ENCODE measurements around the gene ZNF225. TPM values are rescaled to one million over a fixed set of nuclear protein-coding genes. Genes with fewer than 3 reads are reported as not detected.

ZNF225 gene
- polyA plus RNA-seq, 1 experiment, result 5.1 TPM

DNA sequence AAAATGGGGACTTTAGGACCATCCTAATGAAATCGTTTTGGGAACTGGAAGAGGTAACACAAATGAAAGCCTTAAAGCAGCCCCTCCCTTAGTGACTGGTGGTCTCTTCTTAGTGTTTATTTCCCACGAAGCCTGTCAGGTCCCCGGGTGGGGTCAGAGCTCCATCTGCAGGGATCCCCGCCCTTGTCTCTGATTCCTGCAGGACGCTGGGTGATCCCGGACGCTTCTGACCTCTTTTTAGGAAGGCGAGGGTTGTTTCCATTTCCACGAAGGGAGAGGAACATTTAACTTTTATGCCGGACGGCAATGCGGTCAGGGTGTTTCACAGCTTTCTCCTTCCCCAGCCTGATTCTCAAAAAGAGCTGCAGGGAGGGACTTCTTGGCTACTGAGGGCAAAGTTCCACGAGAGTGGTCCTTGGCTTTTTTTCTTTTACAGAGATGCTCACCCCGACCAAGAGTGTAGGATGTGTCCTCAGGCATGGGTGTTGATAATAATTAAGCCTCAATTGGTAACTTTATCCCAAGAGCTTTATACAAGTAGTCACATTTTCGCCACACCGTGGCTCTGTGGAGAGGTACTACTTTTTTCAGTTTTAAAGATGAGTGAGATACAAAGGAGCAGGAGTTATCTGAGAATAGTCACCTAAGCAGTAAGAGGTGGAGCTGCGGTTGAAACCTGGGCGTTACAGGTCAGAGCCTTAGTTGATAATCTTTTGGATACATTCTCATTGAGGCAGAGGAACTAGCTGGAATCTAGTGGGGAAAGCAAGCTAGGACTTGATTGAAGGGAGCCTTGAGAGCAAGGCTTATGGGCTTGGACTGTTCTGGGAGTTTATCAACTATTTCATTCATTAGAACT is 40.4 kb upstream of the ZNF225 start:
- ChIA-PET POLR2A (interaction anchor here (0.7 kb wide), 1 partner anchor 47 kb away, joined by 3 read pairs; no protein-coding TSS in a partner anchor), CTCF (interaction anchor here (0.9 kb wide), 1 partner anchor 10 kb away, joined by 3 read pairs; no protein-coding TSS in a partner anchor)

DNA sequence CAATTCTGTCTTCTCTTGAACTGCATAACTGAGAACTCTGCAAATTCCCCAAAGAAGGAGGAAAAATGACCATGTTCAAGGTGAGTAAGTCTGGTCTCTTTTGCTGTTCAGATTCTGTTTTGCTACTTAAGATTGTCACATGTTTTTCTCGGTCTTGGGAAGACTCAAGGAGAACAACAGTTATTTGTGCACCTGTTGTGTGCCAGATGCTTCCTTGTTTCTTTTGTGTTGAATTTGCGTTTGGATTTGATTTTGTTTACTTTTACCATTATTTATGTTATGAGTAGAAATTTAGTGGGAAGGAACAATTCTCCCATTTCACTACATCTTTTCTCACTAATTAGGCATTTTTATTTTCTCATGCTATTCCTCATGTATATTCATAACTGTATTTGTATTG is 36.9 kb upstream of the ZNF225 start:
- ChIA-PET CTCF (no interaction called here), POLR2A (no interaction called here)
- no peak overlapping the region for H3K27ac ChIP-seq (ENCODE audit: low read depth, low read length)
- TF ChIP-seq, protein P1, sequence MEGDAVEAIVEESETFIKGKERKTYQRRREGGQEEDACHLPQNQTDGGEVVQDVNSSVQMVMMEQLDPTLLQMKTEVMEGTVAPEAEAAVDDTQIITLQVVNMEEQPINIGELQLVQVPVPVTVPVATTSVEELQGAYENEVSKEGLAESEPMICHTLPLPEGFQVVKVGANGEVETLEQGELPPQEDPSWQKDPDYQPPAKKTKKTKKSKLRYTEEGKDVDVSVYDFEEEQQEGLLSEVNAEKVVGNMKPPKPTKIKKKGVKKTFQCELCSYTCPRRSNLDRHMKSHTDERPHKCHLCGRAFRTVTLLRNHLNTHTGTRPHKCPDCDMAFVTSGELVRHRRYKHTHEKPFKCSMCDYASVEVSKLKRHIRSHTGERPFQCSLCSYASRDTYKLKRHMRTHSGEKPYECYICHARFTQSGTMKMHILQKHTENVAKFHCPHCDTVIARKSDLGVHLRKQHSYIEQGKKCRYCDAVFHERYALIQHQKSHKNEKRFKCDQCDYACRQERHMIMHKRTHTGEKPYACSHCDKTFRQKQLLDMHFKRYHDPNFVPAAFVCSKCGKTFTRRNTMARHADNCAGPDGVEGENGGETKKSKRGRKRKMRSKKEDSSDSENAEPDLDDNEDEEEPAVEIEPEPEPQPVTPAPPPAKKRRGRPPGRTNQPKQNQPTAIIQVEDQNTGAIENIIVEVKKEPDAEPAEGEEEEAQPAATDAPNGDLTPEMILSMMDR (IDR thresholded peaks at IDR 0.05; ENCODE audit: low read depth, low read length), result no peak
- no peak for DNase-seq (ENCODE audit: low read depth, low spot score)
- no peaks in the 10 kb centered on the region for H3K27me3 ChIP-seq (ENCODE audit: control insufficient read depth, insufficient read depth, low read length)
- H3K4me3 ChIP-seq (ENCODE audit: low read depth, low read length), result no peak overlapping the region
- H3K9me3 ChIP-seq (ENCODE audit: control insufficient read depth, insufficient read depth, low read length), result no peaks in the 10 kb centered on the region; the same call in 1 of the 2 replicates

More for the DNA sequence above, 40.4 kb upstream of the ZNF225 start:
- TF ChIP-seq, protein P1 (IDR thresholded peaks at IDR 0.05; ENCODE audit: low read depth, low read length), result no peak
- Histone ChIP-seq H3K9me3 (ENCODE audit: control insufficient read depth, insufficient read depth, low read length) (peaks cover 4% of the 10 kb centered on the region; the same call in 1 of the 2 replicates), H3K4me3 (ENCODE audit: low read depth, low read length) (peak overlapping the region; percentile 90), H3K27me3 (ENCODE audit: control insufficient read depth, insufficient read depth, low read length) (no peaks in the 10 kb centered on the region), H3K27ac (ENCODE audit: low read depth, low read length) (no peak overlapping the region)
- no peak for DNase-seq (ENCODE audit: low read depth, low spot score)

GRCh38 chr19:44092108-44092507 is 21.1 kb upstream of the ZNF225 start:
- Histone ChIP-seq H3K9me3 (ENCODE audit: control insufficient read depth, insufficient read depth, low read length) (no peaks in the 10 kb centered on the region; the same call in 1 of the 2 replicates), H3K27ac (ENCODE audit: low read depth, low read length) (no peak overlapping the region), H3K27me3 (ENCODE audit: control insufficient read depth, insufficient read depth, low read length) (no peaks in the 10 kb centered on the region), H3K4me3 (ENCODE audit: low read depth, low read length) (no peak overlapping the region)
- TF ChIP-seq, protein P1 (IDR thresholded peaks at IDR 0.05; ENCODE audit: low read depth, low read length), result no peak
- CTCF ChIA-PET, result no interaction called here
- POLR2A ChIA-PET, result no interaction called here
- no peak for DNase-seq (ENCODE audit: low read depth, low spot score)

DNA sequence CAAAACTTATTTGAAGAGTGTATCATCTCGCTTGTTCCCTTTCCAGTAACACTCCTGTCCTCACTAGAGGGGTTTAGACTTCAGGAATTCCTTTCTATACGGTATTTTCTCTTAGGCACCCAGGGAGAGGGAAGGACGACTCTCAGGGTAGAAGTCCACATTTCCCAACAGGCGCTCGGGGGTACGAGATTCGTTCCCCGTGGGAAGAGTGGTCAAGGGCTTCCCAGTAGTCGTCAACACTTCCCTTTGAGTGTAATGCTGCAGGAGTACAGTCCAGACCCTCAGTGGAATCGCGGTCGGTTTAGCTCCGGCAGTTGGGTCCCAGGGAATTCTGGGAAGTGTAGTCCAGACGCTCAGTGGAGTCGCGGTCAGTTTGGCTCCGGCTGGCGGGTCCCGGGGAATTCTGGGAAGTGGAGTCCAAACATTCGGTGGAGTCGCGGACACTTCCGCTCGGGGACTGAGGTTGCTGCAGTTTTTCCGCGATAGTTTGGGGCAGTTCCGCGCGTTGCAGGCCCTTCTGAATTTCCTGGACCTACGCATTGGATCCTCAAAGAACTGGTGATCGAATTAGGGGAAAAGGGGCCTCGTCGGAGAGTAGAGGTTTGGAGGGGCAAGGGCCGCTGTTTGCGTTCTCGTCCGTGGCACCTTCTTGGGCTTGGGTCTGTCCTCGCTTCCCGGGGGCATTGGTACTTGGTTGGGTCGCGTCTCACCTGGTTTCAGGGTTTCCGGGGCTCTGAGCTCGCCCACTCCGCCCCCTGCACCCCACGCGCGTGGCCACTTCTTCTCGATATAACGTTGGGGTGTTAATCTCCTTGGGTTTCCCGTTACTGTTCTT is 19.1 kb upstream of the ZNF225 start, which contains the start of gene ZNF224:
Gene ZNF224 (plus strand): TSS at position 431 of the 835 bp plus-strand sequence. CDS start 3,513 bp downstream, outside the sequence.
- ChIA-PET CTCF (interaction anchor here (0.6 kb wide), 1 partner anchor 773 kb away, joined by 3 read pairs; no protein-coding TSS in a partner anchor), POLR2A (interaction anchor here (0.8 to 1.7 kb wide), 5 partner anchors 13 to 71 kb away, joined by 3 to 5 read pairs (median 3); partner anchors contain the start of genes ZNF225 and ZNF226)
- Histone ChIP-seq H3K27me3 (ENCODE audit: control insufficient read depth, insufficient read depth, low read length) (no peaks in the 10 kb centered on the region), H3K27ac (ENCODE audit: low read depth, low read length) (peak within 1 kb of the TSS; percentile 47), H3K4me3 (ENCODE audit: low read depth, low read length) (peak within 1 kb of the TSS; percentile 89), H3K9me3 (ENCODE audit: control insufficient read depth, insufficient read depth, low read length) (no peaks in the 10 kb centered on the region; the same call in 1 of the 2 replicates)
- DNase-seq (ENCODE audit: low read depth, low spot score), result peak; percentile 71
- TF ChIP-seq, protein P1 (IDR thresholded peaks at IDR 0.05; ENCODE audit: low read depth, low read length), result no peak
